ENCODE data around the gene FXYD2.
"Not testable (repeated sequence)": the region's sequence is repeated elsewhere in the genome, so short reads cannot be mapped to it uniquely, and the experiment has no call there.

Gene FXYD2

GRCh38 chr11:117824571-117825537, at the start of gene FXYD2:
TSS of gene FXYD2 (minus strand) at chr11:117824744. CDS start at chr11:117824678, 66 bp downstream.
- no peak for DNase-seq (ENCODE audit: low spot score)

- DNase-seq (ENCODE audit: low spot score) = no peak
These were observed 49.2 kb upstream of the FXYD2 start for GRCh38 chr11:117873828-117874125.

GRCh38 chr11:117872975-117873827, 48.7 kb upstream of the FXYD2 start:
- no peak for DNase-seq (ENCODE audit: low spot score)

GRCh38 chr11:117872420-117872961, 47.9 kb upstream of the FXYD2 start:
- DNase-seq (ENCODE audit: low spot score) = no peak

- DNase-seq (ENCODE audit: low spot score) = no peak
These were observed 47.2 kb upstream of the FXYD2 start for GRCh38 chr11:117871784-117872183.

GRCh38 chr11:117871160-117871559, 46.6 kb upstream of the FXYD2 start:
- DNase-seq (ENCODE audit: low spot score) = no peak

GRCh38 chr11:117870103-117870952, 45.8 kb upstream of the FXYD2 start:
- peak; percentile 23 for DNase-seq (ENCODE audit: low spot score)

- DNase-seq (ENCODE audit: low spot score) = no peak
These were observed 45.1 kb upstream of the FXYD2 start for GRCh38 chr11:117869604-117870003.

- no peak for DNase-seq (ENCODE audit: low spot score)
These were observed 44.4 kb upstream of the FXYD2 start for GRCh38 chr11:117868815-117869561.

- DNase-seq (ENCODE audit: low spot score) = no peak
These were observed 43.5 kb upstream of the FXYD2 start for GRCh38 chr11:117868088-117868487.

- DNase-seq (ENCODE audit: low spot score) = no peak
These were observed 42.0 kb upstream of the FXYD2 start for GRCh38 chr11:117866526-117866925.

GRCh38 chr11:117865546-117865945, 41.0 kb upstream of the FXYD2 start:
- not testable (repeated sequence) for DNase-seq (ENCODE audit: low spot score)

GRCh38 chr11:117863383-117863782, 38.8 kb upstream of the FXYD2 start:
- no peak for DNase-seq (ENCODE audit: low spot score)

- no peak for DNase-seq (ENCODE audit: low spot score)
These were observed 38.2 kb upstream of the FXYD2 start for GRCh38 chr11:117862753-117863152.

GRCh38 chr11:117862019-117862725, 37.6 kb upstream of the FXYD2 start:
- no peak for DNase-seq (ENCODE audit: low spot score)

GRCh38 chr11:117861151-117862018, 36.8 kb upstream of the FXYD2 start:
- no peak for DNase-seq (ENCODE audit: low spot score)

GRCh38 chr11:117860139-117860538, 35.6 kb upstream of the FXYD2 start:
- no peak for DNase-seq (ENCODE audit: low spot score)

- no peak for DNase-seq (ENCODE audit: low spot score)
These were observed 35.1 kb upstream of the FXYD2 start for GRCh38 chr11:117859488-117860112.

GRCh38 chr11:117859061-117859460, 34.5 kb upstream of the FXYD2 start:
- no peak for DNase-seq (ENCODE audit: low spot score)
